GM23338 (cell line): ENCODE measurements around the gene CLIP2. TPM values are rescaled to one million over a fixed set of nuclear protein-coding genes. Genes with fewer than 3 reads are reported as not detected.
"Not testable (repeated sequence)": the region's sequence is repeated elsewhere in the genome, so short reads cannot be mapped to it uniquely, and the experiment has no call there.

Source experiments
- ATAC-seq: fragments of 200-7000 bp; cut with Tn5 transposase; 3 replicates; pipeline ENCODE4 v1.9.1; 2020
- DNase-seq: peaks from one replicate; pipeline ENCODE4 v3.0.0-alpha.2; 2015; ENCODE audit warnings: low spot score
- H2AFZ ChIP-seq: fragments of 200-600 bp; sonication (generic); 2 replicates; pipeline ENCODE4 v1.8.0; 2016; ENCODE audit warnings: antibody characterized with exemption, mild to moderate bottlenecking, moderate library complexity
- H3F3A ChIP-seq: fragments of 200-600 bp; sonication (generic); replicated peaks from 2 replicates; pipeline ENCODE4 v1.8.0; 2017; ENCODE audit warnings: antibody characterized with exemption, mixed run types, low read depth
- H3K27ac ChIP-seq: fragments of 200-600 bp; sonication (generic); 2 replicates; pipeline ENCODE4 v1.6.1; 2016; ENCODE audit warnings: low read depth
- H3K27me3 ChIP-seq: fragments of 200-600 bp; sonication (generic); 2 replicates; pipeline ENCODE4 v1.8.0; 2016; ENCODE audit warnings: mild to moderate bottlenecking, mixed run types, moderate library complexity; ENCODE audit not compliant: insufficient read depth
- H3K36me3 ChIP-seq: fragments of 200-600 bp; sonication (generic); 2 replicates; pipeline ENCODE4 v1.8.0; 2016; ENCODE audit warnings: mild to moderate bottlenecking; ENCODE audit not compliant: insufficient read depth
- H3K4me1 ChIP-seq: fragments of 200-600 bp; sonication (generic); 2 replicates; pipeline ENCODE4 v1.8.0; 2016; ENCODE audit warnings: mild to moderate bottlenecking, moderate library complexity; ENCODE audit not compliant: insufficient read depth
- H3K4me2 ChIP-seq: fragments of 200-600 bp; sonication (generic); 2 replicates; pipeline ENCODE4 v1.7.1; 2017; ENCODE audit warnings: mixed run types
- H3K4me3 ChIP-seq: fragments of 200-600 bp; sonication (generic); 2 replicates; pipeline ENCODE4 v1.6.1; 2016; ENCODE audit warnings: mixed run types
- H3K79me2 ChIP-seq: fragments of 200-600 bp; sonication (generic); replicated peaks from 2 replicates; pipeline ENCODE4 v1.8.0; 2017; ENCODE audit warnings: mild to moderate bottlenecking; ENCODE audit not compliant: insufficient read depth
- H3K9me2 ChIP-seq: fragments of 200-600 bp; sonication (generic); 2 replicates; pipeline ENCODE4 v1.8.0; 2017; ENCODE audit not compliant: insufficient read depth
- H4K20me1 ChIP-seq: fragments of 200-600 bp; sonication (generic); replicated peaks from 2 replicates; pipeline ENCODE4 v1.8.0; 2017; ENCODE audit warnings: mild to moderate bottlenecking; ENCODE audit not compliant: insufficient read depth
- H3K27ac Mint-ChIP-seq: 2 replicates; pipeline ENCODE4 v1.8.0; 2020; ENCODE audit warnings: inconsistent platforms, mild to moderate bottlenecking, moderate library complexity, mixed read lengths
- H3K27me3 Mint-ChIP-seq: 3 replicates; pipeline ENCODE4 v1.8.0; 2022; ENCODE audit warnings: low read depth, mild to moderate bottlenecking, moderate library complexity, mixed read lengths, inconsistent platforms; ENCODE audit not compliant: insufficient read depth, poor library complexity
- H3K36me3 Mint-ChIP-seq: 3 replicates; pipeline ENCODE4 v1.8.0; 2021; ENCODE audit warnings: low read depth, mild to moderate bottlenecking, inconsistent platforms, moderate library complexity, mixed read lengths
- H3K4me1 Mint-ChIP-seq: 3 replicates; pipeline ENCODE4 v1.8.0; 2020; ENCODE audit warnings: mild to moderate bottlenecking, inconsistent platforms, mixed read lengths
- H3K4me3 Mint-ChIP-seq: 3 replicates; pipeline ENCODE4 v1.8.0; 2021; ENCODE audit warnings: moderate library complexity, mild to moderate bottlenecking, inconsistent platforms, mixed read lengths
- H3K9me3 Mint-ChIP-seq: 3 replicates; pipeline ENCODE4 v1.8.0; 2020; ENCODE audit warnings: moderate library complexity, mild to moderate bottlenecking, inconsistent platforms, mixed read lengths
- CREB1 ChIP-seq: fragments of 250-450 bp; sonication (Bioruptor Pico); IDR thresholded peaks from 2 replicates; pipeline ENCODE4 v1.5.0; 2020; ENCODE audit warnings: low read depth, mild to moderate bottlenecking, moderate library complexity
- ETS1 ChIP-seq: IDR thresholded peaks from 2 replicates; pipeline ENCODE4 v1.6.1; 2016; ENCODE audit warnings: antibody characterized with exemption
- EZH2 ChIP-seq: fragments of 200-600 bp; sonication (generic); IDR thresholded peaks from one replicate; pipeline ENCODE4 v1.8.0; 2017; ENCODE audit warnings: antibody characterized with exemption, mild to moderate bottlenecking, low read depth; ENCODE audit not compliant: unreplicated experiment
- EZH2phosphoT487 ChIP-seq: fragments of 200-600 bp; sonication (generic); IDR thresholded peaks from one replicate; pipeline ENCODE4 v1.8.1; 2018; ENCODE audit warnings: antibody characterized with exemption; ENCODE audit not compliant: unreplicated experiment
- JUNB ChIP-seq: IDR thresholded peaks from one replicate; pipeline ENCODE4 v1.6.1; 2016; ENCODE audit warnings: antibody characterized with exemption; ENCODE audit not compliant: unreplicated experiment
- NANOG ChIP-seq: IDR thresholded peaks from 2 replicates; pipeline ENCODE4 v1.6.1; 2016; ENCODE audit warnings: antibody characterized with exemption, borderline replicate concordance
- POLR2AphosphoS5 ChIP-seq: IDR thresholded peaks from 2 replicates; pipeline ENCODE4 v1.6.1; 2016; ENCODE audit warnings: antibody characterized with exemption, low read depth
- REST ChIP-seq: IDR thresholded peaks from one replicate; pipeline ENCODE4 v1.6.1; 2018; ENCODE audit warnings: antibody characterized with exemption; ENCODE audit not compliant: unreplicated experiment
- STAT1 ChIP-seq: IDR thresholded peaks from one replicate; pipeline ENCODE4 v1.6.1; 2016; ENCODE audit warnings: antibody characterized with exemption; ENCODE audit not compliant: unreplicated experiment
- ZNF114 ChIP-seq: fragments of 250-450 bp; sonication (Bioruptor Pico); IDR thresholded peaks from 2 replicates; pipeline ENCODE4 v1.5.0; 2020; ENCODE audit warnings: mild to moderate bottlenecking, moderate library complexity
- ZNF331 ChIP-seq: fragments of 250-450 bp; sonication (Bioruptor Pico); IDR thresholded peaks from 2 replicates; pipeline ENCODE4 v1.5.0; 2020; ENCODE audit warnings: low read depth, mild to moderate bottlenecking, moderate library complexity
- polyA plus RNA-seq: library from polyadenylated mRNA; unstranded; fragments of >200 nt; fragmentation: Nextera tagmentation; extraction: Ambion mirVana; gene quantifications from 2 replicates; pipeline ENCODE4 v1.2.1, GENCODE V29; 2016
- total RNA-seq: library from RNA; depleted of rRNA; stranded (reverse); fragments of >200 nt; shearing (Covaris generic); gene quantifications from 2 replicates; pipeline ENCODE4 v1.2.3, GENCODE V29; 2014
- TF ChIP-seq, protein P1 (sequence below): fragments of 250-450 bp; sonication (Bioruptor Pico); IDR thresholded peaks from 2 replicates; pipeline ENCODE4 v1.5.0; 2020; ENCODE audit warnings: mild to moderate bottlenecking, moderate library complexity

The CLIP2 gene
- total and polyA plus RNA-seq, 2 experiments from 2014 or later, result 8.1 to 51.9 TPM

DNA sequence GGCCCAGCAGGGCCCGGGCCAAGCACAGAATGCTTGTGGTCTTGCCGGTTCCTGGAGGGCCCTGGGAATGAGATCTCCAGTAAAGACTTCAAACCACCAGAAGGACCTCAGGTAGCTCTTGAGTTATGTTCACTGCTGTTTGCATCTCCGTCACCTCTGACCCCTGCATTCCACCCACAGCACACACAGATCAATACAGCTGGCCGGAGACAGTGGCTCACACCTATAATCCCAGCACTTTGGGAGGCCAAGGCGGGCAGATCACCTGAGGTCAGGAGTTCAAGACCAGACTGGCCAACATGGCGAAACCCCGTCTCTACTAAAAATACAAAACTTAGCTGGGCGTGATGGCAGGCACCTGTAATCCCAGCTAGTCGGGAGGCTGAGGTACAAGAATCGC lies 40.1 kb upstream of the CLIP2 start:
- H3K27ac Mint-ChIP-seq, ATAC-seq, H3K27ac ChIP-seq, H3K9me3 Mint-ChIP-seq, H3K4me1 ChIP-seq, H3K27me3 ChIP-seq, H3K4me3 ChIP-seq, H2AFZ ChIP-seq, H3K9me2 ChIP-seq, H3K4me3 Mint-ChIP-seq, H3K4me2 ChIP-seq, DNase-seq, H3K27me3 Mint-ChIP-seq, H3K4me1 Mint-ChIP-seq: not testable (repeated sequence)
- peaks cover 27% of the 10 kb centered on the region for H4K20me1 ChIP-seq
- H3K36me3 ChIP-seq, result peaks cover 41% of the 10 kb centered on the region
- H3K79me2 ChIP-seq, result peaks cover 18% of the 10 kb centered on the region
- peaks cover 74% of the 10 kb centered on the region for H3K36me3 Mint-ChIP-seq
- H3F3A ChIP-seq, result peaks cover 11% of the 10 kb centered on the region; the same call in 1 of the 2 replicates

DNA sequence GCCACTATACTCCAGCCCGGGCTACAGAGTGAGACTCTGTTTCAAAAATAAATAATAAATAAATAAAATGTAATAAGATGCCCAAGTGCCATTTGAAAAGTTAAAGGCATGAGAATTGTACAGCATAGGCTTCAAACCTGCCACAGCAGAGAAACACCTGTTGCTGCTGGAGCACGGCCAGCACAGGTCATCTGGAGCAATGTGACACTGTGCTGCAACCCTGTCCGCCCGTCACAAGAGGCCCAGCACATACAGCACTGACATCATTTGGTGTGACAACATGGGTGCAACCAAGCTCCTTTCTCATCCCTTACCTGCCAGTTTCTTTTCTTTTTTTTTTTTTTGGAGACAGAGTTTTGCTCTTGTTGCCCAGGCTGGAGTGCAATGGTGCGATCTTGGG lies 36.3 kb upstream of the CLIP2 start:
- Histone ChIP-seq H2AFZ (no peak overlapping the region), H3K79me2 (peaks cover 29% of the 10 kb centered on the region), H4K20me1 (peaks cover 21% of the 10 kb centered on the region), H3F3A (peaks cover 17% of the 10 kb centered on the region), H3K36me3 (peaks cover 29% of the 10 kb centered on the region), H3K4me1 (peaks cover 14% of the 10 kb centered on the region), H3K9me2 (no peaks in the 10 kb centered on the region), H3K4me2 (peak overlapping the region; percentile 91; the same call in 1 of the 2 replicates), H3K27me3 (no peaks in the 10 kb centered on the region), H3K4me3 (peak overlapping the region; percentile 96), H3K27ac (peak overlapping the region; percentile 63; the same call in 1 of the 2 replicates)
- Mint-ChIP-seq H3K27me3 (peaks cover 3% of the 10 kb centered on the region), H3K4me3 (peak overlapping the region; percentile 95), H3K36me3 (peaks cover 48% of the 10 kb centered on the region), H3K27ac (no peak overlapping the region), H3K4me1 (peaks cover 6% of the 10 kb centered on the region; the same call in 2 of the 3 replicates), H3K9me3 (no peaks in the 10 kb centered on the region)
- ATAC-seq, result no peak
- no peak for DNase-seq
- TF ChIP-seq REST (no peak), JUNB (no peak), POLR2AphosphoS5 (no peak), STAT1 (no peak), ETS1 (no peak), NANOG (no peak), ZNF331 (no peak), ZNF114 (CRISPR knock-in tag) (no peak), EZH2phosphoT487 (no peak), CREB1 (no peak), EZH2 (no peak)
- TF ChIP-seq, protein P1, sequence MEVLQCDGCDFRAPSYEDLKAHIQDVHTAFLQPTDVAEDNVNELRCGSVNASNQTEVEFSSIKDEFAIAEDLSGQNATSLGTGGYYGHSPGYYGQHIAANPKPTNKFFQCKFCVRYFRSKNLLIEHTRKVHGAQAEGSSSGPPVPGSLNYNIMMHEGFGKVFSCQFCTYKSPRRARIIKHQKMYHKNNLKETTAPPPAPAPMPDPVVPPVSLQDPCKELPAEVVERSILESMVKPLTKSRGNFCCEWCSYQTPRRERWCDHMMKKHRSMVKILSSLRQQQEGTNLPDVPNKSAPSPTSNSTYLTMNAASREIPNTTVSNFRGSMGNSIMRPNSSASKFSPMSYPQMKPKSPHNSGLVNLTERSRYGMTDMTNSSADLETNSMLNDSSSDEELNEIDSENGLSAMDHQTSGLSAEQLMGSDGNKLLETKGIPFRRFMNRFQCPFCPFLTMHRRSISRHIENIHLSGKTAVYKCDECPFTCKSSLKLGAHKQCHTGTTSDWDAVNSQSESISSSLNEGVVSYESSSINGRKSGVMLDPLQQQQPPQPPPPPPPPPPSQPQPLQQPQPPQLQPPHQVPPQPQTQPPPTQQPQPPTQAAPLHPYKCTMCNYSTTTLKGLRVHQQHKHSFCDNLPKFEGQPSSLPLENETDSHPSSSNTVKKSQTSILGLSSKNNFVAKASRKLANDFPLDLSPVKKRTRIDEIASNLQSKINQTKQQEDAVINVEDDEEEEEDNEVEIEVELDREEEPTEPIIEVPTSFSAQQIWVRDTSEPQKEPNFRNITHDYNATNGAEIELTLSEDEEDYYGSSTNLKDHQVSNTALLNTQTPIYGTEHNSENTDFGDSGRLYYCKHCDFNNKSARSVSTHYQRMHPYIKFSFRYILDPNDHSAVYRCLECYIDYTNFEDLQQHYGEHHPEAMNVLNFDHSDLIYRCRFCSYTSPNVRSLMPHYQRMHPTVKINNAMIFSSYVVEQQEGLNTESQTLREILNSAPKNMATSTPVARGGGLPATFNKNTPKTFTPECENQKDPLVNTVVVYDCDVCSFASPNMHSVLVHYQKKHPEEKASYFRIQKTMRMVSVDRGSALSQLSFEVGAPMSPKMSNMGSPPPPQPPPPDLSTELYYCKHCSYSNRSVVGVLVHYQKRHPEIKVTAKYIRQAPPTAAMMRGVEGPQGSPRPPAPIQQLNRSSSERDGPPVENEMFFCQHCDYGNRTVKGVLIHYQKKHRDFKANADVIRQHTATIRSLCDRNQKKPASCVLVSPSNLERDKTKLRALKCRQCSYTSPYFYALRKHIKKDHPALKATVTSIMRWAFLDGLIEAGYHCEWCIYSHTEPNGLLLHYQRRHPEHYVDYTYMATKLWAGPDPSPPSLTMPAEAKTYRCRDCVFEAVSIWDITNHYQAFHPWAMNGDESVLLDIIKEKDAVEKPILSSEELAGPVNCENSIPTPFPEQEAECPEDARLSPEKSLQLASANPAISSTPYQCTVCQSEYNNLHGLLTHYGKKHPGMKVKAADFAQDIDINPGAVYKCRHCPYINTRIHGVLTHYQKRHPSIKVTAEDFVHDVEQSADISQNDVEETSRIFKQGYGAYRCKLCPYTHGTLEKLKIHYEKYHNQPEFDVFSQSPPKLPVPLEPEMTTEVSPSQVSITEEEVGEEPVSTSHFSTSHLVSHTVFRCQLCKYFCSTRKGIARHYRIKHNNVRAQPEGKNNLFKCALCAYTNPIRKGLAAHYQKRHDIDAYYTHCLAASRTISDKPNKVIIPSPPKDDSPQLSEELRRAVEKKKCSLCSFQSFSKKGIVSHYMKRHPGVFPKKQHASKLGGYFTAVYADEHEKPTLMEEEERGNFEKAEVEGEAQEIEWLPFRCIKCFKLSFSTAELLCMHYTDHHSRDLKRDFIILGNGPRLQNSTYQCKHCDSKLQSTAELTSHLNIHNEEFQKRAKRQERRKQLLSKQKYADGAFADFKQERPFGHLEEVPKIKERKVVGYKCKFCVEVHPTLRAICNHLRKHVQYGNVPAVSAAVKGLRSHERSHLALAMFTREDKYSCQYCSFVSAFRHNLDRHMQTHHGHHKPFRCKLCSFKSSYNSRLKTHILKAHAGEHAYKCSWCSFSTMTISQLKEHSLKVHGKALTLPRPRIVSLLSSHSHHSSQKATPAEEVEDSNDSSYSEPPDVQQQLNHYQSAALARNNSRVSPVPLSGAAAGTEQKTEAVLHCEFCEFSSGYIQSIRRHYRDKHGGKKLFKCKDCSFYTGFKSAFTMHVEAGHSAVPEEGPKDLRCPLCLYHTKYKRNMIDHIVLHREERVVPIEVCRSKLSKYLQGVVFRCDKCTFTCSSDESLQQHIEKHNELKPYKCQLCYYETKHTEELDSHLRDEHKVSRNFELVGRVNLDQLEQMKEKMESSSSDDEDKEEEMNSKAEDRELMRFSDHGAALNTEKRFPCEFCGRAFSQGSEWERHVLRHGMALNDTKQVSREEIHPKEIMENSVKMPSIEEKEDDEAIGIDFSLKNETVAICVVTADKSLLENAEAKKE (CRISPR knock-in tag), result no peak
